NCI-H226 (cell line): ENCODE data around the gene ARID1B.
"Not testable (repeated sequence)": the region's sequence is repeated elsewhere in the genome, so short reads cannot be mapped to it uniquely, and the experiment has no call there.

Experiments used
- DNase-seq: peaks from one replicate; pipeline ENCODE4 v3.0.0-alpha.2; 2015

The ARID1B gene

DNA sequence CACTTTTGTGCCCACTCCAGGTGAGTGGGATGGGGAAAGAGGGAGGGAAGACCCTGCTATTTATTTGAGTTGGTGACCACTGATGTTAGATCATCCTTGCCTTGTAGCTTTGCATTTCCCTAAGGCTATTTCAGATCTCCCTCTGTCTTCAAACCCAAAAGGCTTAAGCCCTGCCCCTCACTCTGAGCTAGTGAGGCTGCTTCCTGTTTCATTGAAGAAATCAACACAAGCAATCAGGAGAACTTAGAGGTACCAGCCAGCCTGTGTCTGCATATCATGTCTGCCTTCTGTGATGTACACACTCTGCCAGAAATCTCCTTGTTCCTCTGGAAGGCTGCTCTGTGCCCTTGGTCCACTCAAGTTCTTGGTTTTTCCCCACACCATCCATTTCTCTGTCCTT lies 135.3 kb downstream of the ARID1B start:
- DNase-seq: peak; percentile 16

DNA sequence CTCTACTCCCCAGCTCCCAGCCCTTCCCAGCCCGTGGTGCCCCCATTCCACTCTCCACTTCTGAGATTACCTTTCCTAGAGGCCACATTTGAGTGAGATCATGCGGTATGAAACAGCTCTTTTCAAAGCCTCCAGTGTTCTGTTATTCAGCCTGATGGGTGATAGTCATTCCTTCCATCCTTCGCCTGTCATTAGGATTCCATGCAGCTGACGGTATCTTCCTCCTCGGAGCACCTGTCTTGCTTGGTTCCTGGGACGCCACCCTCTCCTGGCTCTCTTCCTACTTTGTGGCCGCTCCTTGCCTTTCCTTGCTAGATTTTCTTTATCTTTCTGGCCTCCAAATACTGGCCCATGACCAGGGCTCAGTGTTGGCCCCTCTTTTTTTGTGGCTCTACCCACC lies 137.0 kb downstream of the ARID1B start:
- DNase-seq: no peak

DNA sequence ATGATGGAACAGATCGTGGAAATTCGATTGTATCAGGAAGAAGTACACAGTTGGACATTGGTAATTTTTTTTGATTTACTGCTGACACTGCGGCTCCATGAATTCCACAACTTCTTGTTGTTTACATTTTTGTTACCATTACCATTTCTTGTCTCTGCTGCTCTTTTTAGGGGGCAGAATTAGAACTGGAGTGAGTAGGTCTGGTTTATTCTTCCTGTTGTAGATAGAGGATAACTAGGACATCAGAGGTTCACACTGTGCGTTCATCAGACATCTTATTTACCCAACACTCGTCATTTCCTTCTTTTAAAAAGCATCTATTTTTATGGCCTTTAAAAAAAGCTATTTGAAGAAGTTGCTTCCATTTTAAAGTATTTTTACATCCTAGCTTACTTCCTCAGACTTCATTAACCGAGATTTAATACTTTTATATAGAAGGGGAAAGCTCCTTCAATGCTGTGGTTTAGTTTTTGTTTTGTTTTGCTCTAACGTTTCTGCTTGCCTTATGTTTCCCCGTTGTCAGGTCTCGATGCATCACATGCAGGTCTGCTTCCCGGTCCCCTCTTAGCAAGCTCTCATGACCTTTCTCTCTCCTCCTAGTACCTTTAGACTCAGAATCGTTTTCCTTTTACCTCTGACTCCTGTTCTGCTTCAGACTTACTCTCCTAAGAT lies 139.1 kb downstream of the ARID1B start:
- no peak for DNase-seq

DNA sequence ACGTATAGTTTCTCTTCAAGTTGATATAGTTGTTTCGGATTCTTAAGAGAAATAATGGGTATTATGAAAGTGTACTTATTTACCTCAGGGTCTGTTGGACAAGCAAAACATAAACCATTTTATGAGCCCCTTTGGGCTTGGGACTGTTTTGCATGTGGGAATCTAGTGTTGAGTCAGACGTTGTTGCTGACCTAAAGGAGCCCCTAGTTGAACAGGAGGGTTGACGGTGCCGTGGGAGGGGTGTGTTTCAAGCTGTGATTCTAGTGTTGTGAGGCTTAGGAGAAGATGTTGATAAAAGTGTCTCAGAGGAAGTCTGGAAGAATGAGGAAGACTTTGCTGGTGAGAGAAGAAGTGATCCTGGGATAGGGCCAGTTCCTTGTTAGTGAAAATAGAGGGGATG lies 140.0 kb downstream of the ARID1B start:
- no peak for DNase-seq

DNA sequence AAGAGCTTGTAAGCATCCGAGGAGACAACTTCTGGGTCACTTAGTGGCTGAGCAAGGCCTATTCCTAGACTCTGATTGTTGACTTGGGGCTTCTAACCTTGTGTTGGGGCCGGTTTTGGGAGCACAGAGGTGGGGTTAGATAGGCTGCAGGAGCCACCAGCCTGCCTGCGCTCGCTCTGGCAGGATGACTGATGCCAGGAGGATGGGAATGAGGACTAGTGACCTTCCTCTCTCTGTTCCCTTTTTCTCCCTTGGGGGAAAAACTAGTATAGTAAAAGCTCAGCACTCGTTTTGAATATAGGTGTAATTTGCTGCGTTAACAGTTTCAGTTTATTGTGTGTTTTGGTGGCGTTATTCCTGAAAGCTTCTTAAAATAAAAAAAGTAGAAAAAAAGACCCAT lies 141.5 kb downstream of the ARID1B start:
- no peak for DNase-seq

DNA sequence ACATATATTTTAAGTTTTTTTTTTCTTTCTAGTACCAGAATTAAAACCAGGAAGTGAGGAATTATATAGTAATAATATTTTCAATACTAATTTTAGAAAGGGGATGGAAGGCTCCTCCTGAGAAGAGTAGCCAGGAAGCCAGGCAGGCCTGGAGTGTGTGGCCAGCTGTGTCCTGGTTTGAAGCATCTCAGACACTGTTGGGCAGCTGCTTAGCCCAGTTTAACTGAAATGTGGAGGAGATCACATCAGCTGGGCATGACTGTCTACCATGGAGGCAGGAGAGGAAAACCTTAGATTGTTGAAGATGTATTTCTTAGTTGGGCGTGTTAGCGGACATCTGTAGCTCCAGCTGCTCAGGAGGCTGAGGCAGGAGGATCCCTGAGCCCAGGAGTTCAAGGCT lies 142.2 kb downstream of the ARID1B start:
- no peak for DNase-seq

DNA sequence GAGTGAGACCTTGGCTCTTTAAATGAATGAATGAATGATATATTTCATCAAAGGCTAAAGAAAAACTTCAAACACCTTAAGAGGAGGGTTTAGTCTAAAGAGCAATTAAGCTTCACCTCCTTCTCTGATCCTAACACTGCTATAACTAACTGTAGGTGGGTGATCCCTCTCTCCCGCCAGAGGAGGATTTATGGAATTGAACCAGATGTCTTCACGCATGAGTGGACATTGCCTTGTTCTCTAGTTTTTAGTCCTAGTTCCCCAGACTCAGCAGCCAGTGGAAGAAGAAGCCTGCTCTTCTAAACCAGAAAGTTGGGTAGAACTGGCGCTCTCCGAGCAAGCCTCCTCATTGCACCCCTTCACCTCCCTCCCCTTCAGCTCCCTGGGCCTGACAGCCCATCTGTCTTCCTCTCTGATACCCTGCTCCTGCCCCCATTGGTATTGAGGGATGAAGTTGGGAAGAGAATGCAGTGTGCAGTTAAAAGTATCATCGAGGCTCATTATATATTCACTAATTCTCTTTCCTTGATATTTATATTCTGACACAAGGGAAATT lies 142.7 kb downstream of the ARID1B start:
- no peak for DNase-seq

DNA sequence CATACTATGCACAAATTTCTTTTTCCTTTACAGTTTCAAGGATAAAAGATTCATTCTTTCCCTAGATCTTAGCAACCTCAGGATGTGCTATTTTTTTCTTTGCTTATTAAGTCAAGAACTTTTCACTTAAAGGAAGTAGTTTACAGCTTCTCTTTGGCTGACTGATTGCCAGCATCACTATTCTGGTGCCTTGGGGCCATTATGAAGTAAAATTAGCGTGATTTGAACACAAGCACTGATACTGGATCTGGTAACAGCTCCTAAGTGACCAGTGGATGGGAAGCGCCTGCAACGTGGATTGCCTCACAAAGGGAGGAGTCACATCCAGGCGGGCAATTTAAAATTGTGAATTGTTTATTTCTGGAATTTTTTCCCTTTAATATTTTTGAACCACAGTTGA lies 147.1 kb downstream of the ARID1B start:
- no peak for DNase-seq

DNA sequence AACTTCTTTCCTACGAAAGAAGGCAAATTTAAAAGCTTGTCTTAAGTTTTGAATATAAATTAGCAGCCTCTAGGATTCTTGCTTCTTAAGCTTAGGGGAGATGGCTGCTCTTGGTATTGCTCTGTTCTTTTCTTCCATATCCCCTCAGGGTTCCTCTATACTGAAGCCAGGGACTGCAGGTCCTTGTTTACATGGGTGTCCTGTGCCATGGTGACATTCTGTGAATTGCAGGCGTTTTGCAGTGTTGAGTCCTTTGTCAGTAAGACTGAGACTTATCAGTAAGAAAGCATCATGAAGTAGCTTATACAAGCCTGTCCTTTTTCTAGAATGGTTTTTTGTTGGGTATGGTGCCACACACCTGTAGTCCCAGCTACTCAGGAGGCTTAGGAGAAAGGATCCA lies 147.8 kb downstream of the ARID1B start:
- no peak for DNase-seq

DNA sequence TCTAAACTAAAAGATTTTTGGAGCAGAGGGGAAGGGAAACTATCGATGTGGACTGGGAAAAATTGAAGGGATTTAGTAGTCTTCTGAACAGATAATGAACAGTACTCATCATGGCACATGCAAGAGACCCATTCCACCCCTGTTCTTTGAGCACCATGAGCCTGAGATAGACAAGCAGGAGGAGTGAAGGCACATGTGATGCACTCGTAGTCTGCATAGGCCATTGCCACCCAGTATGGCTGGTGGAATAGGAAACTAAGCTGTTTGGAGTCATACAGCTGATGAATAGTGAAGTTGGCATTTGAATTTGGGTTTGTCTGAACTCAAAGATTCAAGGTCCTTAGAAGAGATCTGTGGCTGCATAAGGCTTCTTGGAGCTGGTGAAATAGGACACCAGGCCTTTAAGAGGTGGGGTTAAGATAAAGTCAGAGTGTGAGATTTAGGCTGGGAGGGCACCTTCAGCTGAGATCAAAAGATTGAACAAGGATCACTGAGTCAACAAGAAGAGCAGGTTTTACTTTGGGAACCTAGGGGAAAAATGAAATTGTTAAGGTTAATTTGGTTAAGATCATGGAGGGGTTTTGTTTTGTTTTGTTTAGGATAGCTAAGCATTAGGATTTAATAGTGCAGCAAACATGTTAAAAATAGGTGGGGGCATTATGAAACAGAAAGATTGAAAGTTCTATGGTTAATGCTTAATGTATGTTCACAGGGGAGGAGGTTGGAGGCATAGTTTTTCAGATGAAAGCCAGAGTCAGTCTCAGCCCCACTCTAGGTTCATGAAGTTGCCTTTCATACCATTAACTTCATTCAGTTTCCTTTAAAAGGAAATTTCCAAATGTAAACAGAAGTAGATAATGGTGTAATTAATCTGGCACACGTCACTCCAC lies 148.8 kb downstream of the ARID1B start:
- no peak for DNase-seq

DNA sequence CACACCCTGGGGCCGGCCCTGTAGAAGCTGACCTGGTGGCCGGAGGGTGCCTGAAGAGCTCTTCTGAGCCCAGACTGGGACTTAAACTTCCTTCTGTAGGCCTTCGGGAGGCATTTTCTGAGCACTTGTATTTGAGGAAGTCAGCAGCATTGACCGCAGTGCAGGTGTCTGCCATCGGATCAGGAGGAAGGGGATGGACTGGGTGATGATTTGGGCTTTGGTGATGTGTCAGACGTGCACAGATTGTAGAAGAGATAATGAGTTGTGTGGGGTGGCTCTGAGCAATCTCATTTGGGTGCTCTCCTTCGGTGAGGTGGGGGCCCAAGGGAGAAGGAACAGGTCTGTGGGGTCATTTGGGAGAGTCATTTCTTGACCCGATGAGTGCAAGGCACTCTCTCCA lies 150.9 kb downstream of the ARID1B start:
- no peak for DNase-seq

DNA sequence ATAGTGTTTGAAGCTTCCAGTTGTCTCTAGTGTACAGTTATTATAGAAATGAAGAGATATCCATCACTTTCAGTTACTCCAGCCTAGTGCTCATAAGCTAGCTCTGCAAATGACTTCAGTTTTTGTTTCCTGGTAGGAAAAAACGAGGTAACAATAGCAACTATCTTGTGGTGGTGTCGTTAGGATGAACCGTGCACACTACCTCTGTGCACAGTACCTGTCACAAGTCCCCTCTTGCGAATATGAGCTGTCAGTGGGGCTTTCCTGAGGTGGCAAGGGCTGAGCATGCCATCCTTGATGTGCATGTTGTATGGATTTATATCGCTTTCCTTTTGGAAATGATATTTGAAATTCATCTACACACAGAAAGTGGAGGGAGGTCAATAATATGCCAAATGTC lies 151.8 kb downstream of the ARID1B start:
- no peak for DNase-seq

DNA sequence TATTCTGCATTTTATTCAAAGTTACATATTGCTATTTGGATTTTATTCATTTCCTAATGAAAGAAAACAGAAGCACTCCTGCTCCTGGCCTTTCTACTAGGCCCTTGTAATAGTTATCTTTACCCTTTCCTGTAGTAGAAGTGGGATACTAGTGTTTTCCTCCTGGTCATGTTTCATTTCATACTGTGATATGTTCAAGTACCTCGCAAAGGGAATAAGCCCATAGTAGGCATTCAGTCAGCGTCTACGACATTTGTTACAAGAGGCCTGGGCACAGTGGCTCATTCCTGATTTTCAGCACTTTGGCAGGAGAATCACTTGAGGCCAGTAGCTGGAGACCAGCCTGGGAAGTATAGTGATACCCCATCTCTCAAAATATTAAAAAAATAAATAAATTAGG lies 154.1 kb downstream of the ARID1B start:
- no peak for DNase-seq

DNA sequence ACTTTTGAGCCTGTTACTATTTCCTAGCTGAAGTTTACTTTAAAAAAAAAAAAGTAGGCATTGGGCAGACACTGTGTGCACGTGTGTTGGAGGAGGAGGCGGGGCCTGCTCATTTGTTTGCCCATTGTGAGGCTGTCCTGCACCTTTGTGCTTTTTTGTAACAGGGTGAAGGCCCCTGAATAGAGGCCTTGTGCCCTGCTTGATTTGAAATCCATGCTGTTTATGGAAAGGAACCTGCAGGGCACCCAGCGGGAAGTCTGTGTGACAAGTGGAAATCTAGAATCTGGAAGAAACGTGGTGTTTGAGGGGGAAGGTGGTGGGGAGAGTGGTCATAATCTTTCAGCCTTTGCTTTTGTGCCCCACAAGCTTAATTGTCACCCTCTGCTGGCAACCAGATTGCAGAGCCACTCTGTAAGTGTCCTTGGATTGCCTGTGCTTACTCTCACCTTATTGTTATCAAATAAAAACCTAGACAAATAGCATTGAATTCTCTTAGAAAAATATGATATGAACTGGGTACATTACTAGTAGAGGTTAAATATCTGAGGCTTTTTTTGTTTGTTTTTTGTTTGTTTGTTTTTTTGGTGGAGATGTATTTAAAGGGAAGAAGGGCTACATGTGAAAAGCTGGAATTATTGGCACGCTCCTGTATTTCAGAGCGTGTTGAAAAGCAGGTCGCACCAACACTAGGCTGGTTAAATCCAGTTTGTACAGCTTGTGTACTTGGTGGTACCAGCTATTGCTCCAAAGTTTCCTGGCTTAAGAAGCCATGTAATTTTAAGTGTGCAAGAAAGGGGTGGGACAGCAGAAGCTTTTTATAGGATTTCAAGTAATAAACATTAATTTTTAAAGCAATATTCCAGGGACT lies 156.3 kb downstream of the ARID1B start:
- DNase-seq: no peak

DNA sequence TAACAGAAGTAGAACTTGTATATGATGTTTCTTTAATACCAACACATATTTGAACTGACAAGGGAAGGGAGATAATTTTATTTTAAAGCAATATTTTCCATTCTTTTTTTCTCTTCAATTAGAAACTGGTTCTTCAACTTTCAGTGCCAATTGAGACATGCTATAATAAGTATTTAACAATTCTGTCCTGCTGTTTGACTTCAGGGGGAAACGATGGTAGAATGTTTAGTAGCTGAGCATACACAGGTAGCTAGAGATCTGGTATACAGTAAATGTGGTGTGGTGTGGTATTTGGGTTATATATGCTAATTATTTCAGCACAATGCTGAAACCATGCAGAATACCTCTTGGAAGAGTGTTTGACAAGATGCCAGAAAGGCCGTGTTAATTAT lies 156.9 kb downstream of the ARID1B start:
- no peak for DNase-seq

DNA sequence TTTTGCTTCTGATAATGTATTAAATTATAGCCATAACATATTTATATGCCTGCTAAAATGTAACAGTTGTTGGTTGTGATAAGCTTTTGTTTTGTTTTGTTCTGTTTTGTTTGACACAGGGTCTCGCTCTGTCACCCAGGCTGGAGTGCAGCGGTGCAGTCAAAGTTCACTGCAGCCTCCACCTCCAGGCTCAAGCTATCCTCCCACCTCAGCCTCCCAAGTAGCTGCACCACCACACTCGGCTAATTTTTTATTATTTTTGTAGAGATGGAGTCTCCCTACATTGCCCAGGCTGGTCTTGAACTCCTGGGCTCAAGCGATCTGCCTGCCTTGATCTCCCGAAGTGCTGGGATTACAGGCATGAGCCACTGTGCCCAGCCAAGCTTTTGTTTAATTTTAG lies 157.8 kb downstream of the ARID1B start:
- no peak for DNase-seq

DNA sequence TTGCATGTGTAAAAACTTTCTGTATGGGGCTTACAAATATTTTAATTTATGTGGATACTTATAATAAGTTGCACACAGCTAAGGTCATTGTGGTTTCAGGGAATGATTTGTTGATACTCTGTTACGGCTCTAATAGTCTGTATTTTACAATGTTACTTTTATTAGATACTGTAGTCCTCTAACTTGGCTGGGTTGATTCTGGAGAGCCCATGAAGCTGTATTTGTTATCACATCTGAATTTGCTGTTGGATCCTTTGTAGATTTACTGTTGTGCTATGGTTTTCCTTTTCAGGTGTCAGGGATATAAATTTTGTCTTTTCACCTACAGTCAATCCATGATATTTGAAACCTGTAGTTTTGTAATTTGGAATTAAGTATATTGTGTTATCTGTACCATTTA lies 161.0 kb downstream of the ARID1B start:
- DNase-seq: no peak

DNA sequence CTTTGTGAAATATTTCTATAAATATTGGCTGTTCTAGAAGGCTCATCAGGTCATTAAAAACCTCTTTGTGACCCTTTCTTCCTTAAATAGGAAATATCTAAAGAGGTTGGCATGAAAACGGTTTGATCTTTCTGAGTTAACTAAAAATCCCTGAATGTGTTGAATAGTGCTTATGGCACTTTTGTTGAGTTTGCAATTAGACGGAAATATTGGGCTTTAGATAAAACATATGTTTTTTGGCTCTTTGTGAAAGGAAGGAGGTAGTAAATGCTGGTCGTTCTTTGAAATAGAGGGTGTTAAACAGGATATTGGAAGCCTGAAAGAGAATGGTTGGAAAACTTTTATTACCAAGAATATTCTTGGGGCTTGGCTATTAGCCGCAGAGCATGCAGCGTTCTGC lies 163.0 kb downstream of the ARID1B start:
- no peak for DNase-seq

DNA sequence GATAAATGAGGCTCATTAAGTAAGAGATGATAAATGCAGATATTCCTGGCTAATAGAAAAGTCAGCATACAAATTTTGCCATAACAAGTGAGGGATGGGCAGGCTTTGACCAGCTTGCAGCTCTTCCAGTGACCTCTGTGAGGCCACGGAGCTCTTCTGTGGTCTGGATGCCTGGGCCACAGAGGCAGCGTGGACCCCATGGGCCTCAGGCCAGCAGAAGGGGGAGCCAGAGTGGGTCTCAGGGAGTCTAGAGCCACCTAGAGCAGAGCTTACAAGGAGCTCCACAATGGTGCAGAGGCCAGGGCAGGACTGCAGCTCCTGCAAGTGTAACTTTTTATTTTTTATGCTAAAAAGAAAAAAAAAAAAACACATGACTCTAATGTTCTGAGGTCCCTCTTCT lies 165.1 kb downstream of the ARID1B start:
- no peak for DNase-seq

DNA sequence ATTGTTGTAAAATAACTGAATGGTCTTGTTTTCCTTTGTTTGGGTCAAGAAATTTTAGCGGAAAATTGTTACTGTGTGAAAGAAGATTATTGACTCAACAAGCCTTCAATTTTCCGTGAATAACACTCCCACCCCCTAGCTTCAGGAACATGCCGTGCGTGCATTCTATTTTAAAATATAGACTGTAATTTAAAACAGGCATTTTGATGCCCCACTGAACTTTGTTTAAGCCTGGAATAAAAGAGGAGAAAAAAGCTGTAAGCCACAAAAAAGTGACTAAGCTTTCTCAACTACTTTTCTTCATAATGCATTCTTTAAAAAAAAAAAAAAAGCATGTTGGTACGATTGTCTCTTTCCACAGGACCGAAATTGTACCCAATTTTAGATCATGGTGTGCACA lies 166.0 kb downstream of the ARID1B start:
- DNase-seq: no peak

DNA sequence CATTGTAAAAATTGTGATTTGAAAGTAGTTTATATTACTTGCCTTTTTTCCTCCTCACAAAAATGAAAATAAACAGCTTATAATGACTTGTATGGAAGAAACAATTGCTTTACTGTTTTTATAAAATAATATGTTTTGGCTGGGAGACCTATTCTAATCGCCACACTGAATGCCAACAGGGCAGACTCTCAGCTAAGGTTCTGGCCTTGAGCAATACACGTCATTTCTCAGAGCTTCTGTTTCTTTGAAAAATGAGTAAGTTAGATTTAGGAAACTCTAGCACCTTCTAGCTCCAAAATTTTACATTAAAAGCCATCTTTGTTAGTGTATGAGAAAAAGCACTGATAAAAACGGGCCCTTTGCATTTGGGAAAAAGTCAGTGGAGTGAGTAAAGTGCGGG lies 166.6 kb downstream of the ARID1B start:
- no peak for DNase-seq

DNA sequence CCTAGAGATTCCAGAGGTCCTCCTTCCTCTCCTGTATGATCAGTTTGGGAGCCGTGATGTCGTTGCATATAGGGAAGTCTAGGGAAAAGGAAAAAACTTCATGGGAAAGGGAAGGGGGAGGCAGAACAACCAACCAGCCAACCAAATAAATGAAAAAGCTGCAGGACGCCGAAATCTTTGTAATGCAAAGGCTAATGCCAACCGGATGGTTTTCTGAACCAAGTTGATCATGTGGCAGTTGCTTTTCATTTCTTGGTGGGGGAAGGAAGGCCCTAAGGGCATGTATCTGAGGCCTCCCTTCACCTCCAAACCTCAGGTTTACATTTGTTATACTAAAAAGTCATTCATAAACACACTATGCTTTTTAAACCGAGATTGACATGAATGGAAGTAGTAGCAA lies 167.2 kb downstream of the ARID1B start:
- DNase-seq: no peak

DNA sequence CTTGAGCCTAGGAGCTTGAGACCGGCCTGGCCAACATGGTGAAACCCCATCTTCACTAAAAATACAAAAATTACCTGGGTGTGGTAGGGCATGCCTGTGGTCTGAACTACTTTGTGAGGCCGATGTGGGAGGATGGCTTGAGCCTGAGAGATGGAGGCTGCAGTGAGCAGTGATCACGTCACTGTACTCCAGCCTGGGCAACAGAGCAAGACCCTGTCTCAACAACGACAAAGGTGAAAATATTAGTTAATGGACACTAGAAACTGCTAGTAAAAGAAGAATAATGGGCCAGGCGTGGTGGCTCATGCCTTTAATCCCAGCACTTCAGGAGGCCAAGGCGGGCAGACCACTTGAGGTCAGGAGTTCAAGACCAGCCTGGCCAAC lies 168.6 kb downstream of the ARID1B start:
- DNase-seq: not testable (repeated sequence)
